GM12874 (cell line): ENCODE results near the gene GLT1D1.

Experiments used
- TF ChIP-seq, protein P1 (sequence below): IDR thresholded peaks from 2 replicates; pipeline ENCODE4 v1.5.1; 2011; ENCODE audit warnings: low read depth, mild to moderate bottlenecking, control low read depth, low read length, moderate library complexity; ENCODE audit not compliant: insufficient read depth

The GLT1D1 gene

GRCh38 chr12:128989287-128989686 lies 136.0 kb downstream of the GLT1D1 start:
- TF ChIP-seq, protein P1, sequence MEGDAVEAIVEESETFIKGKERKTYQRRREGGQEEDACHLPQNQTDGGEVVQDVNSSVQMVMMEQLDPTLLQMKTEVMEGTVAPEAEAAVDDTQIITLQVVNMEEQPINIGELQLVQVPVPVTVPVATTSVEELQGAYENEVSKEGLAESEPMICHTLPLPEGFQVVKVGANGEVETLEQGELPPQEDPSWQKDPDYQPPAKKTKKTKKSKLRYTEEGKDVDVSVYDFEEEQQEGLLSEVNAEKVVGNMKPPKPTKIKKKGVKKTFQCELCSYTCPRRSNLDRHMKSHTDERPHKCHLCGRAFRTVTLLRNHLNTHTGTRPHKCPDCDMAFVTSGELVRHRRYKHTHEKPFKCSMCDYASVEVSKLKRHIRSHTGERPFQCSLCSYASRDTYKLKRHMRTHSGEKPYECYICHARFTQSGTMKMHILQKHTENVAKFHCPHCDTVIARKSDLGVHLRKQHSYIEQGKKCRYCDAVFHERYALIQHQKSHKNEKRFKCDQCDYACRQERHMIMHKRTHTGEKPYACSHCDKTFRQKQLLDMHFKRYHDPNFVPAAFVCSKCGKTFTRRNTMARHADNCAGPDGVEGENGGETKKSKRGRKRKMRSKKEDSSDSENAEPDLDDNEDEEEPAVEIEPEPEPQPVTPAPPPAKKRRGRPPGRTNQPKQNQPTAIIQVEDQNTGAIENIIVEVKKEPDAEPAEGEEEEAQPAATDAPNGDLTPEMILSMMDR = no peak

- TF ChIP-seq, protein P1 = no peak
Measured at GRCh38 chr12:128991716-128992115, 138.4 kb downstream of the GLT1D1 start.

DNA sequence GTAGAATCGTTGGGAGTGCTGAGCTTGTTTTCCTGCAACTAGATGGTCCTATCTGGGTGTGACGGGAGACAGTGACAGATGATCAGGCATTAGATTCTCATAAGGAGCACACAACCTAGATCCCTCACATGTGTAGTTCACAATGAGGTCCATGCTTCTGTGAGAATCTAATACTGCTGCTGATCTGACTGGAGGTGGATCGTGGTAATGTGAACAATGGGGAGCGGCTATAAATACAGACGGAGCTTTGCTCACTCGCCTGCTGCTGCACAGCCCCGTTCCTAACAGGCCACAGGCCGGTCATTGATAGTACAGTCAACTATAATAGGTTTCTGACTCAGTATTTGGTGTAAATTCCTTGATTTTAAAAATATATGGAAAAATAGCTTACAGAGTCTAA lies 138.8 kb downstream of the GLT1D1 start:
- TF ChIP-seq, protein P1 = no peak

GRCh38 chr12:128992550-128992949 lies 139.3 kb downstream of the GLT1D1 start:
- TF ChIP-seq, protein P1 = no peak

- TF ChIP-seq, protein P1 = no peak
Measured at GRCh38 chr12:128994856-128995255, 141.6 kb downstream of the GLT1D1 start.

DNA sequence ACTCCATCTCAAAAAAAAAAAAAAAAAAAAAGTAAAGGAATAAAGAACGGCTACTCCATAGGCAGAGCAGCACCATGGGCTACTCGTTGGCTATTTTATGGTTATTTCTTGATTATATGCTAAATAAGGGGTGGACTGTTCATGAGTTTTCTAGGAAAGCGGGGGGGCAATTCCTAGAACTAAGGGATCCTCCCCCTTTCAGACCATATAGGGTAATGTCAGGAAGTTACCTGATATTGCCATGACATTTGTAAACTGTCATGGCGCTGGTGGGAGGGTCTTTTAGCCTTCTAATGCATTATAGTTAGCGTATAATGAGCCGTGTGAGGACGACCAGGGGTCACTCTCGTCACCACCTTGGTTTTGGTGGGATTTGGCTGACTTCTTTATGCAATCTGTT lies 142.3 kb downstream of the GLT1D1 start:
- TF ChIP-seq, protein P1 = no peak

GRCh38 chr12:129001826-129002225 lies 148.5 kb downstream of the GLT1D1 start:
- TF ChIP-seq, protein P1 = no peak

GRCh38 chr12:129002427-129002826 lies 149.1 kb downstream of the GLT1D1 start:
- TF ChIP-seq, protein P1 = no peak
